Measurements from ENCODE around the gene HPCAL1.

The HPCAL1 gene

GRCh38 chr2:10331702-10332401, 29.1 kb downstream of the HPCAL1 start:
- no peak for TF ChIP-seq RAD21 (IDR thresholded peaks at IDR 0.05; ENCODE audit: low read depth)
- no peak for TF ChIP-seq CREB1 (IDR thresholded peaks at IDR 0.05; ENCODE audit: low read depth)
- TF ChIP-seq TCF12 (IDR thresholded peaks at IDR 0.05; ENCODE audit: low read depth) = no peak
- no peak for TF ChIP-seq ZBTB7A (IDR thresholded peaks at IDR 0.05; ENCODE audit: low read depth)
- no peak for TF ChIP-seq EGR1 (IDR thresholded peaks at IDR 0.05)
- no peak for TF ChIP-seq YY1 (IDR thresholded peaks at IDR 0.05; ENCODE audit: low read depth)
- TF ChIP-seq TAF1 (IDR thresholded peaks at IDR 0.05; ENCODE audit: low read depth) = no peak
- TF ChIP-seq USF1 (IDR thresholded peaks at IDR 0.05) = no peak

- TF ChIP-seq CEBPB (IDR thresholded peaks at IDR 0.05) (no peak), RAD21 (IDR thresholded peaks at IDR 0.05; ENCODE audit: low read depth) (no peak), FOXM1 (IDR thresholded peaks at IDR 0.05; ENCODE audit: borderline replicate concordance, low read depth) (no peak), TCF12 (IDR thresholded peaks at IDR 0.05; ENCODE audit: low read depth) (no peak), REST (IDR thresholded peaks at IDR 0.05; ENCODE audit: low read depth) (no peak), USF1 (IDR thresholded peaks at IDR 0.05) (no peak), ZBTB7A (IDR thresholded peaks at IDR 0.05; ENCODE audit: low read depth) (no peak), EGR1 (IDR thresholded peaks at IDR 0.05) (no peak), EP300 (IDR thresholded peaks at IDR 0.05; ENCODE audit: borderline replicate concordance) (no peak), TEAD4 (IDR thresholded peaks at IDR 0.05) (no peak), NFIC (IDR thresholded peaks at IDR 0.05) (no peak), TAF1 (IDR thresholded peaks at IDR 0.05; ENCODE audit: low read depth) (no peak), CREB1 (IDR thresholded peaks at IDR 0.05; ENCODE audit: low read depth) (no peak), YY1 (IDR thresholded peaks at IDR 0.05; ENCODE audit: low read depth) (no peak), MAX (IDR thresholded peaks at IDR 0.05) (no peak)
Measured at GRCh38 chr2:10332402-10333246, 29.9 kb downstream of the HPCAL1 start.

- TF ChIP-seq CREB1 (IDR thresholded peaks at IDR 0.05; ENCODE audit: low read depth) (no peak), USF1 (IDR thresholded peaks at IDR 0.05) (no peak), FOXM1 (IDR thresholded peaks at IDR 0.05; ENCODE audit: borderline replicate concordance, low read depth) (no peak), ZBTB7A (IDR thresholded peaks at IDR 0.05; ENCODE audit: low read depth) (no peak), TEAD4 (IDR thresholded peaks at IDR 0.05) (no peak), REST (IDR thresholded peaks at IDR 0.05; ENCODE audit: low read depth) (no peak)
Measured at GRCh38 chr2:10333247-10333613, 30.5 kb downstream of the HPCAL1 start.

- TF ChIP-seq MAX (IDR thresholded peaks at IDR 0.05) (no peak), CREB1 (IDR thresholded peaks at IDR 0.05; ENCODE audit: low read depth) (no peak), REST (IDR thresholded peaks at IDR 0.05; ENCODE audit: low read depth) (no peak), TCF12 (IDR thresholded peaks at IDR 0.05; ENCODE audit: low read depth) (no peak), RAD21 (IDR thresholded peaks at IDR 0.05; ENCODE audit: low read depth) (no peak), FOXM1 (IDR thresholded peaks at IDR 0.05; ENCODE audit: borderline replicate concordance, low read depth) (no peak), TEAD4 (IDR thresholded peaks at IDR 0.05) (no peak)
Measured at GRCh38 chr2:10333966-10334365, 31.3 kb downstream of the HPCAL1 start.
